Measurements from ENCODE around the gene ARMH4.

The ARMH4 gene

GRCh38 chr14:57970175-57970574 is 181.8 kb downstream of the ARMH4 start:
- TF ChIP-seq FOXP2 (optimal IDR thresholded peaks at IDR 0.05; ENCODE audit: borderline replicate concordance, extremely low read depth, extremely low read length, insufficient read depth) (no peak), POLR2AphosphoS5 (IDR thresholded peaks at IDR 0.05; ENCODE audit: low read depth, low read length) (no peak), SIN3A (IDR thresholded peaks at IDR 0.05; ENCODE audit: borderline replicate concordance, insufficient read depth, low read length) (no peak), REST (IDR thresholded peaks at IDR 0.05; ENCODE audit: insufficient read depth in 1 of 2, low read depth in 2 of 2, low read length in 2 of 2) (no peak), TAF1 (IDR thresholded peaks at IDR 0.05; ENCODE audit: borderline replicate concordance, insufficient read depth, low read length) (no peak)

DNA sequence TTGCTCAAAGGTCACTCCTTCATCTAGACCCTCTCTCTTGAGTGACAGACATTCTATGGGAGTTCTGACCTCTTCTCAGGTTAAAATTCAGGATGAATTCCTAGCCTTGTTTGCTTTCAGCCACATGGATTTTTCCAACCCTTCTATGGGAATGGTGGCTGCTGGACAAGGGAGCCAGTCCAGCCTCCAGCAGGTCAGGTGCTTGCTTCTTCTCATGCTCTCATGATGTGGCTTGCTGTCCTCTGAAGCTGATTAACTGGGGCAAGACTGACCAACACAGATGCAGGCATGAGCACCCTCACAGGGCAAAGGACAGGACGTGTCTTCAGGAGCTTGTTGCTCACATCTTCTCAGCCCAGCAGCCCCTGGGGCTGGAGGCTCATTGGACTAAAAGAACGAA is 188.9 kb downstream of the ARMH4 start:
- no peak for TF ChIP-seq TAF1 (IDR thresholded peaks at IDR 0.05; ENCODE audit: borderline replicate concordance, insufficient read depth, low read length)
- TF ChIP-seq SIN3A (IDR thresholded peaks at IDR 0.05; ENCODE audit: borderline replicate concordance, insufficient read depth, low read length) = no peak
- no peak for TF ChIP-seq POLR2AphosphoS5 (IDR thresholded peaks at IDR 0.05; ENCODE audit: low read depth, low read length)
- TF ChIP-seq REST (IDR thresholded peaks at IDR 0.05; ENCODE audit: insufficient read depth in 1 of 2, low read depth in 2 of 2, low read length in 2 of 2) = no peak
- TF ChIP-seq FOXP2 (optimal IDR thresholded peaks at IDR 0.05; ENCODE audit: borderline replicate concordance, extremely low read depth, extremely low read length, insufficient read depth) = no peak

GRCh38 chr14:57962325-57963035 is 189.5 kb downstream of the ARMH4 start:
- TF ChIP-seq TAF1 (IDR thresholded peaks at IDR 0.05; ENCODE audit: borderline replicate concordance, insufficient read depth, low read length) = no peak

DNA sequence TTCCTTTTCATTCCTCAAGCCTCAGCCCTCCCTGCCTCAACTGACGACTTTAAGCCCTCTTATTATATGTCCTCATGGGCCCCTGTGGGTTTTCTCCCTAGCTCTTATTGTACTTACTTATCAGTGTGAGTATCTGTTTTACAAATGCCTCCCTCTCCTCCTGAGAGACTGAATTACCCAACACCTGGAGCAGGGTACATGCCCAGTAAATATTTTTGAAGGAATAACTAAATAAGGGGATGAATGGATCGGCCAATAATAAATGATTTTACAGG is 190.3 kb downstream of the ARMH4 start:
- TF ChIP-seq FOXP2 (optimal IDR thresholded peaks at IDR 0.05; ENCODE audit: borderline replicate concordance, extremely low read depth, extremely low read length, insufficient read depth) (no peak), REST (IDR thresholded peaks at IDR 0.05; ENCODE audit: insufficient read depth in 1 of 2, low read depth in 2 of 2, low read length in 2 of 2) (no peak), POLR2AphosphoS5 (IDR thresholded peaks at IDR 0.05; ENCODE audit: low read depth, low read length) (no peak), TAF1 (IDR thresholded peaks at IDR 0.05; ENCODE audit: borderline replicate concordance, insufficient read depth, low read length) (no peak), SIN3A (IDR thresholded peaks at IDR 0.05; ENCODE audit: borderline replicate concordance, insufficient read depth, low read length) (no peak)

DNA sequence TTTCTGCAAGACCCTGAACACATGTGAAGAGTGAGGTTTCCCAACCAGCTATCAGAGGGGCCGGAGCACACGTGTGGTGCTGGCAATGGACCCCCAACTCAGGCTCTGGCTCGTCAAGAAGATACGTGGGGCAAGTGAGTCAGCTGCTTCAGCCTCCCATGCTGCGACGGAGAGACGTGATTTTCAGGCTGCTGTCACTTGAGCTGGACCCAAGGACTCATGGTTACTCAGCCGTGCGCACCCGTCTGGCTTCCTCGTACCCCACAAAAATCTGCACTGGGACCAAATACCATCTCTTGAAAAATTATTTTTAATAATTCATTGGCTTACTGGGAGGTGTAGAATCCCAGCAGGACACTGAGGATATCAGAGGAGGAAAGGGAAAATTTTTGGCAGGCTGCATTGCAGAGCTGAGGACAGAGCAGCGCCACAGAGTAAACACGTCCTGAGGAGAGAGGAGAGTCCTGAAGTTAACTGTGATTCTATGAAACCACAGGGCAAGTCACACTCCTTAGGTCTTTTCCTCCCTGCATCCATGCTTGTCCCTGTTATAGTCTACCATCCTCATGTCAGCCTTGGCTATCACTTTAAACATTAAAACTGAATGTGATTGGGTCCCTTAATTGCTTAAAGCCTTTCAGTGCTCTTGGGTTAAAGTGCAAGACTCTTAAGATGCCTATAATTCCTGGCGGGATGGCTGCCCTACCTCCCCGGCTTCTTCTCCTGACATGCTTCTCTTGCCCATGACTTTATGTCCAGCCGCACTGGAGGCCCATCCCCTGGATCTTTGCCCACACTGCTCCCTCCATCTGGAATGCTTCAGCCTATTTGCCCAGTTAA is 190.8 kb downstream of the ARMH4 start:
- TF ChIP-seq FOXP2 (optimal IDR thresholded peaks at IDR 0.05; ENCODE audit: borderline replicate concordance, extremely low read depth, extremely low read length, insufficient read depth) (no peak), POLR2AphosphoS5 (IDR thresholded peaks at IDR 0.05; ENCODE audit: low read depth, low read length) (no peak), SIN3A (IDR thresholded peaks at IDR 0.05; ENCODE audit: borderline replicate concordance, insufficient read depth, low read length) (no peak), TAF1 (IDR thresholded peaks at IDR 0.05; ENCODE audit: borderline replicate concordance, insufficient read depth, low read length) (no peak), REST (IDR thresholded peaks at IDR 0.05; ENCODE audit: insufficient read depth in 1 of 2, low read depth in 2 of 2, low read length in 2 of 2) (no peak)
